GM20000 (cell line): ENCODE data around the gene ATP4A.

ENCODE experiments used
- DNase-seq: peaks from one replicate; pipeline ENCODE4 v3.0.0; 2012; ENCODE audit warnings: low spot score
- CTCF ChIP-seq: IDR thresholded peaks from 2 replicates; pipeline ENCODE4 v1.5.1; 2012; ENCODE audit warnings: mild to moderate bottlenecking, control low read depth; ENCODE audit errors: extremely low read depth, missing control alignments

ATP4A gene

GRCh38 chr19:35539850-35540249 is 23.6 kb downstream of the ATP4A start:
- no peak for DNase-seq
- TF ChIP-seq CTCF = no peak

- TF ChIP-seq CTCF = no peak
- DNase-seq = no peak
Observed at GRCh38 chr19:35539314-35539713, 24.1 kb downstream of the ATP4A start.

- DNase-seq = no peak
- no peak for TF ChIP-seq CTCF
Observed at GRCh38 chr19:35534803-35535480, 28.5 kb downstream of the ATP4A start.

- TF ChIP-seq CTCF = no peak
- DNase-seq = peak; percentile 55
Observed at GRCh38 chr19:35533822-35534392, 29.6 kb downstream of the ATP4A start.

GRCh38 chr19:35533201-35533821 is 30.1 kb downstream of the ATP4A start, which contains the start of gene GAPDHS:
TSS of gene GAPDHS (plus strand) at chr19:35533456. CDS start at chr19:35533528, 72 bp downstream.
- TF ChIP-seq CTCF = no peak
- no peak for DNase-seq

GRCh38 chr19:35531291-35531690 is 32.2 kb downstream of the ATP4A start:
- no peak for DNase-seq
- no peak for TF ChIP-seq CTCF
